Measurements from ENCODE around the gene CEBPE. TPM values are rescaled to one million over a fixed set of nuclear protein-coding genes. Genes with fewer than 3 reads are reported as not detected.

CEBPE gene
- total and polyA plus RNA-seq, 2 donors (not counting 1 experiment from before 2014, with no cell fraction given): 0.37 to 0.45 TPM

- intact Hi-C loops (cut with micrococcal nuclease): no loop called here
- Histone ChIP-seq H2AFZ (ENCODE audit: insufficient read depth, low read depth, low read length, poor library complexity, severe bottlenecking) (no peak overlapping the region), H3K36me3 (replicated peaks in 1 of 2; ENCODE audit: control extremely low read depth in 1 of 2, control insufficient read depth in 1 of 2, extremely low read depth in 1 of 2, insufficient read depth in 2 of 2, low read length in 1 of 2) (peaks cover 5 to 21% of the 10 kb centered on the region in 2 experiments), H3K79me2 (ENCODE audit: control insufficient read depth, insufficient read depth, low read length) (peaks cover 21% of the 10 kb centered on the region), H3K9ac (ENCODE audit: low read length) (no peak overlapping the region), H4K20me1 (ENCODE audit: control insufficient read depth, insufficient read depth, low read length, poor library complexity, severe bottlenecking) (peaks cover under 1% of the 10 kb centered on the region), H3K27me3 (replicated peaks in 1 of 4; ENCODE audit: control extremely low read depth in 1 of 4, control insufficient read depth in 3 of 4, insufficient read depth in 4 of 4, low read length in 3 of 4) (no peaks in the 10 kb centered on the region), H3K4me1 (ENCODE audit: control insufficient read depth in 2 of 2, insufficient read depth in 2 of 2, low read length in 2 of 2) (no peaks in the 10 kb centered on the region), H3K9me3 (ENCODE audit: control extremely low read depth in 1 of 3, control insufficient read depth in 2 of 3, insufficient read depth in 1 of 3, low read length in 2 of 3) (no peaks in the 10 kb centered on the region), H3K4me3 (ENCODE audit: control extremely low read depth in 1 of 5, extremely low read depth in 1 of 5, insufficient read depth in 1 of 5, low read depth in 2 of 5, low read length in 4 of 5) (no peak overlapping the region), H3K27ac (ENCODE audit: low read length in 2 of 2) (no peak overlapping the region), H3K4me2 (replicated peaks; ENCODE audit: low read depth, low read length, poor library complexity, severe bottlenecking) (no peak overlapping the region)
- 95% methylated on average over 2 of the region's 2 CpGs for WGBS (ENCODE audit: insufficient coverage)
- H3K27ac Mint-ChIP-seq: no peak overlapping the region
- no peak overlapping the region for H3K4me3 Mint-ChIP-seq
- ChIA-PET CTCF (interaction anchor here (1.7 kb wide), 1 partner anchor 16 kb away, joined by 6 read pairs; the partner anchor contains the start of gene CEBPE), POLR2A (no interaction called here)
- no peak for DNase-seq
- no peaks in the 10 kb centered on the region for H3K9me3 Mint-ChIP-seq (ENCODE audit: insufficient read depth)
- H3K27me3 Mint-ChIP-seq: no peaks in the 10 kb centered on the region
- no peak for ATAC-seq (ENCODE audit: low read depth)
- no peak for TF ChIP-seq EZH2 (IDR thresholded peaks at IDR 0.05; ENCODE audit: borderline replicate concordance, insufficient read depth, low read depth, low read length, poor library complexity, severe bottlenecking)
- no peak for TF ChIP-seq CTCF (IDR thresholded peaks at IDR 0.05)
- peaks cover 11% of the 10 kb centered on the region for H3K4me1 Mint-ChIP-seq
These were observed 16.3 kb downstream of the CEBPE start for GRCh38 chr14:23102801-23103200.

- Mint-ChIP-seq H3K4me3 (no peak overlapping the region), H3K4me1 (peaks cover 18% of the 10 kb centered on the region), H3K27ac (no peak overlapping the region), H3K9me3 (ENCODE audit: insufficient read depth) (no peaks in the 10 kb centered on the region), H3K27me3 (no peaks in the 10 kb centered on the region)
- intact Hi-C loops (cut with micrococcal nuclease): no loop called here
- CTCF ChIA-PET: interaction anchor here (0.6 to 1.7 kb wide), 2 partner anchors 34 to 370 kb away, joined by 4 to 5 read pairs; no protein-coding TSS in a partner anchor
- H2AFZ ChIP-seq (ENCODE audit: insufficient read depth, low read depth, low read length, poor library complexity, severe bottlenecking): no peak overlapping the region
- H3K4me1 ChIP-seq (ENCODE audit: control insufficient read depth in 2 of 2, insufficient read depth in 2 of 2, low read length in 2 of 2): peaks cover under 1 to 2% of the 10 kb centered on the region in 2 donors
- H4K20me1 ChIP-seq (ENCODE audit: control insufficient read depth, insufficient read depth, low read length, poor library complexity, severe bottlenecking): peaks cover 5% of the 10 kb centered on the region
- H3K27me3 ChIP-seq (replicated peaks in 1 of 4; ENCODE audit: control extremely low read depth in 1 of 4, control insufficient read depth in 3 of 4, insufficient read depth in 4 of 4, low read length in 3 of 4): no peaks in the 10 kb centered on the region
- H3K4me3 ChIP-seq (ENCODE audit: control extremely low read depth in 1 of 5, extremely low read depth in 1 of 5, insufficient read depth in 1 of 5, low read depth in 2 of 5, low read length in 4 of 5): no peak overlapping the region
- H3K9me3 ChIP-seq (ENCODE audit: control extremely low read depth in 1 of 3, control insufficient read depth in 2 of 3, insufficient read depth in 1 of 3, low read length in 2 of 3): no peaks in the 10 kb centered on the region
- DNase-seq (no peak), ATAC-seq (ENCODE audit: low read depth) (no peak)
- TF ChIP-seq CTCF (IDR thresholded peaks at IDR 0.05) (no peak), EZH2 (IDR thresholded peaks at IDR 0.05; ENCODE audit: borderline replicate concordance, insufficient read depth, low read depth, low read length, poor library complexity, severe bottlenecking) (no peak)
- peaks cover 28% of the 10 kb centered on the region for H3K79me2 ChIP-seq (ENCODE audit: control insufficient read depth, insufficient read depth, low read length)
- no peak overlapping the region for H3K4me2 ChIP-seq (replicated peaks; ENCODE audit: low read depth, low read length, poor library complexity, severe bottlenecking)
- H3K27ac ChIP-seq (ENCODE audit: low read length in 2 of 2): no peak overlapping the region
- no peak overlapping the region for H3K9ac ChIP-seq (ENCODE audit: low read length)
- 89% methylated on average over 6 of the region's 10 CpGs for WGBS (ENCODE audit: insufficient coverage)
- peaks cover 5 to 25% of the 10 kb centered on the region in 2 experiments for H3K36me3 ChIP-seq (replicated peaks in 1 of 2; ENCODE audit: control extremely low read depth in 1 of 2, control insufficient read depth in 1 of 2, extremely low read depth in 1 of 2, insufficient read depth in 2 of 2, low read length in 1 of 2)
- POLR2A ChIA-PET: no interaction called here
These were observed 16.9 kb downstream of the CEBPE start for GRCh38 chr14:23101986-23102625.

Measured in B cell (primary cell).